HFF-Myc (cell line): ENCODE results near the gene MEIS2.

ENCODE experiments used
- DNase-seq: peaks from one replicate; pipeline ENCODE4 v3.0.0-alpha.2; 2011; ENCODE audit warnings: low read depth; ENCODE audit errors: extremely low read depth
- H3K4me3 ChIP-seq: replicated peaks from 2 replicates; pipeline ENCODE4 v1.5.1; 2011; ENCODE audit warnings: low read depth, mild to moderate bottlenecking, control low read depth, low read length
- TF ChIP-seq, protein P1 (sequence below): IDR thresholded peaks from 2 replicates; pipeline ENCODE4 v1.5.1; 2012; ENCODE audit warnings: mild to moderate bottlenecking, low read depth, low read length, control low read depth; ENCODE audit errors: missing control alignments

MEIS2 gene

GRCh38 chr15:36901012-36901411 lies 199.3 kb downstream of the MEIS2 start:
- TF ChIP-seq, protein P1, sequence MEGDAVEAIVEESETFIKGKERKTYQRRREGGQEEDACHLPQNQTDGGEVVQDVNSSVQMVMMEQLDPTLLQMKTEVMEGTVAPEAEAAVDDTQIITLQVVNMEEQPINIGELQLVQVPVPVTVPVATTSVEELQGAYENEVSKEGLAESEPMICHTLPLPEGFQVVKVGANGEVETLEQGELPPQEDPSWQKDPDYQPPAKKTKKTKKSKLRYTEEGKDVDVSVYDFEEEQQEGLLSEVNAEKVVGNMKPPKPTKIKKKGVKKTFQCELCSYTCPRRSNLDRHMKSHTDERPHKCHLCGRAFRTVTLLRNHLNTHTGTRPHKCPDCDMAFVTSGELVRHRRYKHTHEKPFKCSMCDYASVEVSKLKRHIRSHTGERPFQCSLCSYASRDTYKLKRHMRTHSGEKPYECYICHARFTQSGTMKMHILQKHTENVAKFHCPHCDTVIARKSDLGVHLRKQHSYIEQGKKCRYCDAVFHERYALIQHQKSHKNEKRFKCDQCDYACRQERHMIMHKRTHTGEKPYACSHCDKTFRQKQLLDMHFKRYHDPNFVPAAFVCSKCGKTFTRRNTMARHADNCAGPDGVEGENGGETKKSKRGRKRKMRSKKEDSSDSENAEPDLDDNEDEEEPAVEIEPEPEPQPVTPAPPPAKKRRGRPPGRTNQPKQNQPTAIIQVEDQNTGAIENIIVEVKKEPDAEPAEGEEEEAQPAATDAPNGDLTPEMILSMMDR: no peak
- H3K4me3 ChIP-seq: no peak overlapping the region
- no peak for DNase-seq

- TF ChIP-seq, protein P1: no peak
- no peak for DNase-seq
- H3K4me3 ChIP-seq: no peak overlapping the region
Measured at GRCh38 chr15:36899696-36900095, 200.7 kb downstream of the MEIS2 start.

- H3K4me3 ChIP-seq: no peak overlapping the region
- DNase-seq: no peak
- TF ChIP-seq, protein P1: no peak
Measured at GRCh38 chr15:36898536-36899126, 201.7 kb downstream of the MEIS2 start.

GRCh38 chr15:36897834-36898233 lies 202.5 kb downstream of the MEIS2 start:
- no peak overlapping the region for H3K4me3 ChIP-seq
- no peak for DNase-seq
- TF ChIP-seq, protein P1: no peak

DNA sequence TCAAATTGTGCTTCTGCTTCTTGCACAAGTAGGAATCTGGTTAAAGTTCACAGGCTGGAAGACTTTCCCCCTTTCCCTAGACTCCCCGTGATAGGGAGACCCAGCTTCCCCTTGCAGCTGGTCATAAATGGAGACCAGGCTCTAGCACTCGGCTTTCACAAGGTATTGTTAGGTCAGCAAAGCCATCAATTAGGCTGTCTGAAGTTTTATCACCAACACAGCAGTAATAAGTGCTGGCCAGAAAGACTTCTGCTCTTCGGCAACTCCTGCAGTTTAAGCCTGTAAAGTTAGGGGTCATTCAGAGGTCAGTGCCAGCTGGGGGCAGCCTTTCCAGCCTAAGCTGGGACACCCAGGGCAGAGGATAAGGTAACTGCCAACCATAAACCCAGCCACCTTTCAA lies 203.4 kb downstream of the MEIS2 start:
- no peak overlapping the region for H3K4me3 ChIP-seq
- TF ChIP-seq, protein P1: no peak
- no peak for DNase-seq

GRCh38 chr15:36894075-36894474 lies 206.3 kb downstream of the MEIS2 start:
- TF ChIP-seq, protein P1: no peak
- DNase-seq: no peak
- no peak overlapping the region for H3K4me3 ChIP-seq

GRCh38 chr15:36893276-36893675 lies 207.1 kb downstream of the MEIS2 start:
- H3K4me3 ChIP-seq: no peak overlapping the region
- TF ChIP-seq, protein P1: no peak
- no peak for DNase-seq
